GM23338 (cell line): ENCODE data around the gene S100A13. TPM values are rescaled to one million over a fixed set of nuclear protein-coding genes. Genes with fewer than 3 reads are reported as not detected.

Experiments
- ATAC-seq: fragments of 200-7000 bp; cut with Tn5 transposase; 3 replicates; pipeline ENCODE4 v1.9.1; 2020
- DNase-seq: peaks from one replicate; pipeline ENCODE4 v3.0.0-alpha.2; 2015; ENCODE audit warnings: low spot score
- H2AFZ ChIP-seq: fragments of 200-600 bp; sonication (generic); 2 replicates; pipeline ENCODE4 v1.8.0; 2016; ENCODE audit warnings: antibody characterized with exemption, mild to moderate bottlenecking, moderate library complexity
- H3F3A ChIP-seq: fragments of 200-600 bp; sonication (generic); replicated peaks from 2 replicates; pipeline ENCODE4 v1.8.0; 2017; ENCODE audit warnings: antibody characterized with exemption, mixed run types, low read depth
- H3K27ac ChIP-seq: fragments of 200-600 bp; sonication (generic); 2 replicates; pipeline ENCODE4 v1.6.1; 2016; ENCODE audit warnings: low read depth
- H3K27me3 ChIP-seq: fragments of 200-600 bp; sonication (generic); 2 replicates; pipeline ENCODE4 v1.8.0; 2016; ENCODE audit warnings: mild to moderate bottlenecking, mixed run types, moderate library complexity; ENCODE audit not compliant: insufficient read depth
- H3K36me3 ChIP-seq: fragments of 200-600 bp; sonication (generic); 2 replicates; pipeline ENCODE4 v1.8.0; 2016; ENCODE audit warnings: mild to moderate bottlenecking; ENCODE audit not compliant: insufficient read depth
- H3K4me1 ChIP-seq: fragments of 200-600 bp; sonication (generic); 2 replicates; pipeline ENCODE4 v1.8.0; 2016; ENCODE audit warnings: mild to moderate bottlenecking, moderate library complexity; ENCODE audit not compliant: insufficient read depth
- H3K4me2 ChIP-seq: fragments of 200-600 bp; sonication (generic); 2 replicates; pipeline ENCODE4 v1.7.1; 2017; ENCODE audit warnings: mixed run types
- H3K4me3 ChIP-seq: fragments of 200-600 bp; sonication (generic); 2 replicates; pipeline ENCODE4 v1.6.1; 2016; ENCODE audit warnings: mixed run types
- H3K79me2 ChIP-seq: fragments of 200-600 bp; sonication (generic); replicated peaks from 2 replicates; pipeline ENCODE4 v1.8.0; 2017; ENCODE audit warnings: mild to moderate bottlenecking; ENCODE audit not compliant: insufficient read depth
- H3K9me2 ChIP-seq: fragments of 200-600 bp; sonication (generic); 2 replicates; pipeline ENCODE4 v1.8.0; 2017; ENCODE audit not compliant: insufficient read depth
- H4K20me1 ChIP-seq: fragments of 200-600 bp; sonication (generic); replicated peaks from 2 replicates; pipeline ENCODE4 v1.8.0; 2017; ENCODE audit warnings: mild to moderate bottlenecking; ENCODE audit not compliant: insufficient read depth
- H3K27ac Mint-ChIP-seq: 2 replicates; pipeline ENCODE4 v1.8.0; 2020; ENCODE audit warnings: inconsistent platforms, mild to moderate bottlenecking, moderate library complexity, mixed read lengths
- H3K27me3 Mint-ChIP-seq: 3 replicates; pipeline ENCODE4 v1.8.0; 2022; ENCODE audit warnings: low read depth, mild to moderate bottlenecking, moderate library complexity, mixed read lengths, inconsistent platforms; ENCODE audit not compliant: insufficient read depth, poor library complexity
- H3K36me3 Mint-ChIP-seq: 3 replicates; pipeline ENCODE4 v1.8.0; 2021; ENCODE audit warnings: low read depth, mild to moderate bottlenecking, inconsistent platforms, moderate library complexity, mixed read lengths
- H3K4me1 Mint-ChIP-seq: 3 replicates; pipeline ENCODE4 v1.8.0; 2020; ENCODE audit warnings: mild to moderate bottlenecking, inconsistent platforms, mixed read lengths
- H3K4me3 Mint-ChIP-seq: 3 replicates; pipeline ENCODE4 v1.8.0; 2021; ENCODE audit warnings: moderate library complexity, mild to moderate bottlenecking, inconsistent platforms, mixed read lengths
- H3K9me3 Mint-ChIP-seq: 3 replicates; pipeline ENCODE4 v1.8.0; 2020; ENCODE audit warnings: moderate library complexity, mild to moderate bottlenecking, inconsistent platforms, mixed read lengths
- EZH2phosphoT487 ChIP-seq: fragments of 200-600 bp; sonication (generic); IDR thresholded peaks from one replicate; pipeline ENCODE4 v1.8.1; 2018; ENCODE audit warnings: antibody characterized with exemption; ENCODE audit not compliant: unreplicated experiment
- NANOG ChIP-seq: IDR thresholded peaks from 2 replicates; pipeline ENCODE4 v1.6.1; 2016; ENCODE audit warnings: antibody characterized with exemption, borderline replicate concordance
- POLR2AphosphoS5 ChIP-seq: IDR thresholded peaks from 2 replicates; pipeline ENCODE4 v1.6.1; 2016; ENCODE audit warnings: antibody characterized with exemption, low read depth
- STAT1 ChIP-seq: IDR thresholded peaks from one replicate; pipeline ENCODE4 v1.6.1; 2016; ENCODE audit warnings: antibody characterized with exemption; ENCODE audit not compliant: unreplicated experiment
- ZNF114 ChIP-seq: fragments of 250-450 bp; sonication (Bioruptor Pico); IDR thresholded peaks from 2 replicates; pipeline ENCODE4 v1.5.0; 2020; ENCODE audit warnings: mild to moderate bottlenecking, moderate library complexity
- long read RNA-seq: library from polyadenylated mRNA; unstranded; transcript quantifications from one replicate; pipeline ENCODE4 v2.0.0, GENCODE V29; 2020; ENCODE audit not compliant: unreplicated experiment
- polyA plus RNA-seq: library from polyadenylated mRNA; unstranded; fragments of >200 nt; fragmentation: Nextera tagmentation; extraction: Ambion mirVana; gene quantifications from 2 replicates; pipeline ENCODE4 v1.2.1, GENCODE V29; 2016
- total RNA-seq: library from RNA; depleted of rRNA; stranded (reverse); fragments of >200 nt; shearing (Covaris generic); gene quantifications from 2 replicates; pipeline ENCODE4 v1.2.3, GENCODE V29; 2014; rRNA removed
- TF ChIP-seq, protein P1 (sequence below), 2 experiments: fragments of 200-600 bp in 1 of 2; sonication (generic) in 1 of 2; conservative IDR thresholded peaks; 2 replicates each; pipeline versions ENCODE4 v1.5.1 to v1.6.1; 2016 to 2017; ENCODE audit warnings: antibody characterized with exemption in 2 of 2, low read depth in 2 of 2, mild to moderate bottlenecking in 2 of 2, moderate library complexity in 1 of 2
- TF ChIP-seq, protein P2 (sequence below): IDR thresholded peaks from one replicate; pipeline ENCODE4 v1.6.1; 2018; ENCODE audit warnings: antibody characterized with exemption; ENCODE audit not compliant: unreplicated experiment
- TF ChIP-seq, protein P3 (sequence below): fragments of 250-450 bp; sonication (Bioruptor Pico); IDR thresholded peaks from 2 replicates; pipeline ENCODE4 v1.5.0; 2020; ENCODE audit warnings: mild to moderate bottlenecking, moderate library complexity

The S100A13 gene
- total RNA-seq (32.7 and 35.3 TPM in 2 replicates), polyA plus RNA-seq (165 and 182 TPM in 2 replicates)
- long read RNA-seq, partial matches to known transcripts, result 53 of 57 reads
- long read RNA-seq, other reads (novel, unspliced or antisense), result 4 of 57 reads

DNA sequence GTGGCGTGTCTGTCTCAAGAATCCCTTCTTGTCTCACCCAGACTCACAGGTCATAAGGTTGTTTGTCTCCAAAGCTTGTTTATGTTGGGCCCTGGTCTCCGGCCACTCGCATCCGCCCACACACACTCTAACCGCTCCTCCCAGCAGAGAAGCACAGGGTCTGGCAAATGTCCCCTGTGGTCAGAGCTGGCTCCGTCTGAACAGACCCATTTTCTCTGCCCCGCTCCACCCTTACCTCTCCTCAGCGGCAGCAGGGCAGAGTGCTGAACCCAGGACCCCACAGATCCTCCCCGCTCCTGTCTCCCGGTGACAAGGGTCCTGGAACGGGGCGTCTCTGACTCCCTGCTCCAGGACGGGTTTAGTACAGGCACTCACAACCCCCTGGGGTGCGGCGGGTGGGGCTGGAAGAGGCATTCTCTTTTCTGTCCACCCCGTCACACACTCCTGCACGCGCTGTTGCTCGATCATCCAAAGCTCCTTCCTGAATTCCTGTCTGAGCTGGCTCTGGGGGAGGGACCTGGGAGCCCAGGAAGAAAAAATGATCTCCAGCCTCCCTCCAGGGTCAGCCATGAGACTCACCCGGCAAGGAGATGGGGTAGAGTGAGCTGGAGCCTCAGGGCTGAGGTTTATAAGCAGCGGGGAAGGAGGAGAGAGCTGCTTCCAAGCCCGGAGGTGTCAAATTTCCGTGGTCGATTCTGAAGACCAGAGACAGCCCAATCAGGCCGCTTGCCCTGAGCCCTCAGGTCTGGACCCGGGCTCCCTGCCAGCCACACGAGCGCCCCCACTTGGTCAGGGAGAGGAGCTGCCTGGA lies at the start of gene S100A13:
Gene S100A13 (minus strand): TSS at position 602 of the 811 bp plus-strand sequence. CDS start 1,033 bp downstream, outside the sequence.
- TF ChIP-seq, protein P1, sequence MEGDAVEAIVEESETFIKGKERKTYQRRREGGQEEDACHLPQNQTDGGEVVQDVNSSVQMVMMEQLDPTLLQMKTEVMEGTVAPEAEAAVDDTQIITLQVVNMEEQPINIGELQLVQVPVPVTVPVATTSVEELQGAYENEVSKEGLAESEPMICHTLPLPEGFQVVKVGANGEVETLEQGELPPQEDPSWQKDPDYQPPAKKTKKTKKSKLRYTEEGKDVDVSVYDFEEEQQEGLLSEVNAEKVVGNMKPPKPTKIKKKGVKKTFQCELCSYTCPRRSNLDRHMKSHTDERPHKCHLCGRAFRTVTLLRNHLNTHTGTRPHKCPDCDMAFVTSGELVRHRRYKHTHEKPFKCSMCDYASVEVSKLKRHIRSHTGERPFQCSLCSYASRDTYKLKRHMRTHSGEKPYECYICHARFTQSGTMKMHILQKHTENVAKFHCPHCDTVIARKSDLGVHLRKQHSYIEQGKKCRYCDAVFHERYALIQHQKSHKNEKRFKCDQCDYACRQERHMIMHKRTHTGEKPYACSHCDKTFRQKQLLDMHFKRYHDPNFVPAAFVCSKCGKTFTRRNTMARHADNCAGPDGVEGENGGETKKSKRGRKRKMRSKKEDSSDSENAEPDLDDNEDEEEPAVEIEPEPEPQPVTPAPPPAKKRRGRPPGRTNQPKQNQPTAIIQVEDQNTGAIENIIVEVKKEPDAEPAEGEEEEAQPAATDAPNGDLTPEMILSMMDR (conservative IDR thresholded peaks at IDR 0.05; ENCODE audit: low read depth in 2 of 2), result peak; percentile 83 to 93
- TF ChIP-seq EZH2phosphoT487 (no peak), ZNF114 (no peak), POLR2AphosphoS5 (peak; percentile 97), NANOG (peak; percentile 14; the same call in 1 of the 2 replicates), STAT1 (no peak)
- TF ChIP-seq, protein P2, sequence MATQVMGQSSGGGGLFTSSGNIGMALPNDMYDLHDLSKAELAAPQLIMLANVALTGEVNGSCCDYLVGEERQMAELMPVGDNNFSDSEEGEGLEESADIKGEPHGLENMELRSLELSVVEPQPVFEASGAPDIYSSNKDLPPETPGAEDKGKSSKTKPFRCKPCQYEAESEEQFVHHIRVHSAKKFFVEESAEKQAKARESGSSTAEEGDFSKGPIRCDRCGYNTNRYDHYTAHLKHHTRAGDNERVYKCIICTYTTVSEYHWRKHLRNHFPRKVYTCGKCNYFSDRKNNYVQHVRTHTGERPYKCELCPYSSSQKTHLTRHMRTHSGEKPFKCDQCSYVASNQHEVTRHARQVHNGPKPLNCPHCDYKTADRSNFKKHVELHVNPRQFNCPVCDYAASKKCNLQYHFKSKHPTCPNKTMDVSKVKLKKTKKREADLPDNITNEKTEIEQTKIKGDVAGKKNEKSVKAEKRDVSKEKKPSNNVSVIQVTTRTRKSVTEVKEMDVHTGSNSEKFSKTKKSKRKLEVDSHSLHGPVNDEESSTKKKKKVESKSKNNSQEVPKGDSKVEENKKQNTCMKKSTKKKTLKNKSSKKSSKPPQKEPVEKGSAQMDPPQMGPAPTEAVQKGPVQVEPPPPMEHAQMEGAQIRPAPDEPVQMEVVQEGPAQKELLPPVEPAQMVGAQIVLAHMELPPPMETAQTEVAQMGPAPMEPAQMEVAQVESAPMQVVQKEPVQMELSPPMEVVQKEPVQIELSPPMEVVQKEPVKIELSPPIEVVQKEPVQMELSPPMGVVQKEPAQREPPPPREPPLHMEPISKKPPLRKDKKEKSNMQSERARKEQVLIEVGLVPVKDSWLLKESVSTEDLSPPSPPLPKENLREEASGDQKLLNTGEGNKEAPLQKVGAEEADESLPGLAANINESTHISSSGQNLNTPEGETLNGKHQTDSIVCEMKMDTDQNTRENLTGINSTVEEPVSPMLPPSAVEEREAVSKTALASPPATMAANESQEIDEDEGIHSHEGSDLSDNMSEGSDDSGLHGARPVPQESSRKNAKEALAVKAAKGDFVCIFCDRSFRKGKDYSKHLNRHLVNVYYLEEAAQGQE, result no peak
- TF ChIP-seq, protein P3, sequence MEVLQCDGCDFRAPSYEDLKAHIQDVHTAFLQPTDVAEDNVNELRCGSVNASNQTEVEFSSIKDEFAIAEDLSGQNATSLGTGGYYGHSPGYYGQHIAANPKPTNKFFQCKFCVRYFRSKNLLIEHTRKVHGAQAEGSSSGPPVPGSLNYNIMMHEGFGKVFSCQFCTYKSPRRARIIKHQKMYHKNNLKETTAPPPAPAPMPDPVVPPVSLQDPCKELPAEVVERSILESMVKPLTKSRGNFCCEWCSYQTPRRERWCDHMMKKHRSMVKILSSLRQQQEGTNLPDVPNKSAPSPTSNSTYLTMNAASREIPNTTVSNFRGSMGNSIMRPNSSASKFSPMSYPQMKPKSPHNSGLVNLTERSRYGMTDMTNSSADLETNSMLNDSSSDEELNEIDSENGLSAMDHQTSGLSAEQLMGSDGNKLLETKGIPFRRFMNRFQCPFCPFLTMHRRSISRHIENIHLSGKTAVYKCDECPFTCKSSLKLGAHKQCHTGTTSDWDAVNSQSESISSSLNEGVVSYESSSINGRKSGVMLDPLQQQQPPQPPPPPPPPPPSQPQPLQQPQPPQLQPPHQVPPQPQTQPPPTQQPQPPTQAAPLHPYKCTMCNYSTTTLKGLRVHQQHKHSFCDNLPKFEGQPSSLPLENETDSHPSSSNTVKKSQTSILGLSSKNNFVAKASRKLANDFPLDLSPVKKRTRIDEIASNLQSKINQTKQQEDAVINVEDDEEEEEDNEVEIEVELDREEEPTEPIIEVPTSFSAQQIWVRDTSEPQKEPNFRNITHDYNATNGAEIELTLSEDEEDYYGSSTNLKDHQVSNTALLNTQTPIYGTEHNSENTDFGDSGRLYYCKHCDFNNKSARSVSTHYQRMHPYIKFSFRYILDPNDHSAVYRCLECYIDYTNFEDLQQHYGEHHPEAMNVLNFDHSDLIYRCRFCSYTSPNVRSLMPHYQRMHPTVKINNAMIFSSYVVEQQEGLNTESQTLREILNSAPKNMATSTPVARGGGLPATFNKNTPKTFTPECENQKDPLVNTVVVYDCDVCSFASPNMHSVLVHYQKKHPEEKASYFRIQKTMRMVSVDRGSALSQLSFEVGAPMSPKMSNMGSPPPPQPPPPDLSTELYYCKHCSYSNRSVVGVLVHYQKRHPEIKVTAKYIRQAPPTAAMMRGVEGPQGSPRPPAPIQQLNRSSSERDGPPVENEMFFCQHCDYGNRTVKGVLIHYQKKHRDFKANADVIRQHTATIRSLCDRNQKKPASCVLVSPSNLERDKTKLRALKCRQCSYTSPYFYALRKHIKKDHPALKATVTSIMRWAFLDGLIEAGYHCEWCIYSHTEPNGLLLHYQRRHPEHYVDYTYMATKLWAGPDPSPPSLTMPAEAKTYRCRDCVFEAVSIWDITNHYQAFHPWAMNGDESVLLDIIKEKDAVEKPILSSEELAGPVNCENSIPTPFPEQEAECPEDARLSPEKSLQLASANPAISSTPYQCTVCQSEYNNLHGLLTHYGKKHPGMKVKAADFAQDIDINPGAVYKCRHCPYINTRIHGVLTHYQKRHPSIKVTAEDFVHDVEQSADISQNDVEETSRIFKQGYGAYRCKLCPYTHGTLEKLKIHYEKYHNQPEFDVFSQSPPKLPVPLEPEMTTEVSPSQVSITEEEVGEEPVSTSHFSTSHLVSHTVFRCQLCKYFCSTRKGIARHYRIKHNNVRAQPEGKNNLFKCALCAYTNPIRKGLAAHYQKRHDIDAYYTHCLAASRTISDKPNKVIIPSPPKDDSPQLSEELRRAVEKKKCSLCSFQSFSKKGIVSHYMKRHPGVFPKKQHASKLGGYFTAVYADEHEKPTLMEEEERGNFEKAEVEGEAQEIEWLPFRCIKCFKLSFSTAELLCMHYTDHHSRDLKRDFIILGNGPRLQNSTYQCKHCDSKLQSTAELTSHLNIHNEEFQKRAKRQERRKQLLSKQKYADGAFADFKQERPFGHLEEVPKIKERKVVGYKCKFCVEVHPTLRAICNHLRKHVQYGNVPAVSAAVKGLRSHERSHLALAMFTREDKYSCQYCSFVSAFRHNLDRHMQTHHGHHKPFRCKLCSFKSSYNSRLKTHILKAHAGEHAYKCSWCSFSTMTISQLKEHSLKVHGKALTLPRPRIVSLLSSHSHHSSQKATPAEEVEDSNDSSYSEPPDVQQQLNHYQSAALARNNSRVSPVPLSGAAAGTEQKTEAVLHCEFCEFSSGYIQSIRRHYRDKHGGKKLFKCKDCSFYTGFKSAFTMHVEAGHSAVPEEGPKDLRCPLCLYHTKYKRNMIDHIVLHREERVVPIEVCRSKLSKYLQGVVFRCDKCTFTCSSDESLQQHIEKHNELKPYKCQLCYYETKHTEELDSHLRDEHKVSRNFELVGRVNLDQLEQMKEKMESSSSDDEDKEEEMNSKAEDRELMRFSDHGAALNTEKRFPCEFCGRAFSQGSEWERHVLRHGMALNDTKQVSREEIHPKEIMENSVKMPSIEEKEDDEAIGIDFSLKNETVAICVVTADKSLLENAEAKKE, result peak; percentile 58; the same call in 1 of the 2 replicates
- Histone ChIP-seq H3K9me2 (0 out of 2 replicates have a peak, but pooled peaks cover 3% of the 10 kb centered on the region), H2AFZ (peak within 1 kb of the TSS; percentile 94), H3K27me3 (no peaks in the 10 kb centered on the region), H3K4me2 (peak within 1 kb of the TSS; percentile 94), H3K27ac (peak within 1 kb of the TSS; percentile 73; the same call in 1 of the 2 replicates), H3F3A (0 out of 2 replicates have a peak, but pooled peaks cover 2% of the 10 kb centered on the region), H3K79me2 (no peaks in the 10 kb centered on the region), H4K20me1 (no peaks in the 10 kb centered on the region), H3K36me3 (no peaks in the 10 kb centered on the region), H3K4me3 (peak within 1 kb of the TSS; percentile 70), H3K4me1 (peaks cover 17% of the 10 kb centered on the region)
- peaks cover 14% of the 10 kb centered on the region for H3K27me3 Mint-ChIP-seq
- H3K9me3 Mint-ChIP-seq, result no peaks in the 10 kb centered on the region
- H3K36me3 Mint-ChIP-seq, result peaks cover 29% of the 10 kb centered on the region
- H3K4me1 Mint-ChIP-seq, result peaks cover 50% of the 10 kb centered on the region
- peak within 1 kb of the TSS; percentile 82 for H3K4me3 Mint-ChIP-seq
- H3K27ac Mint-ChIP-seq, result peak within 1 kb of the TSS; percentile 89
- ATAC-seq, result peak; percentile 94
- peak; percentile 99 for DNase-seq
